ENCODE data around the gene ECI2. TPM values are rescaled to one million over a fixed set of nuclear protein-coding genes. Genes with fewer than 3 reads are reported as not detected.

The ECI2 gene
- total RNA-seq, 4 donors from 2014 or later = 17.7 to 137 (median 69.9) TPM

GRCh38 chr6:4128072-4128471, 7.3 kb downstream of the ECI2 start:
- no peak overlapping the region for H3K4me3 ChIP-seq
- in situ Hi-C loops (cut with MboI; ENCODE audit: low pct_ligation_motif_present in 1 of 4, low pct_unique_long_range_greater_than_20kb in 1 of 4, low sequenced_read_pairs in 3 of 4) = loop anchor here in 1 of 4 donors (25.0 kb wide), 1 partner anchor 391 kb away; no protein-coding TSS in a partner anchor
- no peaks in the 10 kb centered on the region for H3K9me3 ChIP-seq
- intact Hi-C loops (cut with DNase I; ENCODE audit: low total_unique reads) = loop anchor here (10.0 kb wide), 1 partner anchor 93 kb away; no protein-coding TSS in a partner anchor
- no peaks in the 10 kb centered on the region for H3K27me3 ChIP-seq
- no peak for DNase-seq
- TF ChIP-seq CTCF (IDR thresholded peaks at IDR 0.05) (no peak), POLR2AphosphoS5 (IDR thresholded peaks at IDR 0.05) (no peak), EP300 (IDR thresholded peaks at IDR 0.05; ENCODE audit: low read depth) (no peak), POLR2A (IDR thresholded peaks at IDR 0.05) (no peak)
- no peak overlapping the region for H3K27ac ChIP-seq
- peaks cover 0 to 11% (median 2%) of the 10 kb centered on the region in 4 donors for H3K4me1 ChIP-seq
- peaks cover 0 to 69% (median 28%) of the 10 kb centered on the region in 4 donors for H3K36me3 ChIP-seq
- 17 to 45% methylated on average over 1 of the region's 1 CpG for WGBS, 2 donors (ENCODE audit: low coverage in 1 of 2)

DNA sequence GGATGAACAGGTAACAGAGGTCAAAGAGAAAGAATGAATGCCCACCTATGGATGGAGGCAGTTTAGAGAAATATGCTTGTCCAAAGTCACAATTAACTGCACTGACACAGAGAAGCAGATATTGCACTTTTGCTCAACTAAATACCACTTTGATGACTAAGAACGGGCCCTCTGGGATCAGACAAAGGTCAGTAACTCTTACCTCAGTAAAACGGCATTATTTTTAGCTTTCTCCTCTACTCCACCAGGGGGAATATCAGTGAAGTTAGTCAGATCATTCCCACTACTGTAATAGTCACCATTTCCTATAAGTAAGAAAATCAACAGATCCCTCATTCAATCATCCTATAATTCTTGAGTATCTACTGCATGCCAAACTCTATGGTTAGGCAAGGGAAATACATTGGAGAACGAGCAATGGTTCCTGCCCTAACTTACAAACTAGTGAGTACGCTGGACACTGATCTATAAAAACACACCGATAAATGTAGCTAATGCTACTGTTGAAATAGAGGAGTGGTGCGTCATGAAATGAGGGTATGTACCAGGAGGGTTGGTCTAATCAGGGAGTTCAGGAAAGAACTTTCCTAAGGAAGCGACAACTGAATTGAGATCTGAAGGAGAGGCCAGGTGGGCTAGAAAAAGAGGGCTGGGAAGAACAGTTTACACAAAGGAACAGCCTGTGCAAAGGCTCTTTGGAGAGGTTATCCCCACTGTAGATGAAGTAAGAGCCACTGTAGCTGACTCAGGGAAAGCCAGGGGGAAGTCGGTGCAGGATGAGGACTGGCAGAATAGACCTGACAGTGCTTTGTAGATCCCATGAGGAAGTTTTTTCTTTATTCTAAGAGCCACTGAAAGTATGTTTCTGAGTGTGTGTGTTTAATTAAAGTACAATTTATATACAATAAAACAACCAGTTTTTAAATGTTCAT, 9.2 kb downstream of the ECI2 start:
- 80% methylated on average over 8 of the region's 8 CpGs for WGBS, 2 donors (ENCODE audit: low coverage in 1 of 2)
- in situ Hi-C loops (cut with MboI; ENCODE audit: low pct_ligation_motif_present in 1 of 4, low pct_unique_long_range_greater_than_20kb in 1 of 4, low sequenced_read_pairs in 3 of 4) = loop anchor here in 1 of 4 donors (25.0 kb wide), 1 partner anchor 389 kb away; no protein-coding TSS in a partner anchor
- intact Hi-C loops (cut with DNase I; ENCODE audit: low total_unique reads) = loop anchor here (10.0 kb wide), 1 partner anchor 91 kb away; no protein-coding TSS in a partner anchor
- H3K4me3 ChIP-seq = no peak overlapping the region
- TF ChIP-seq POLR2AphosphoS5 (IDR thresholded peaks at IDR 0.05) (no peak), POLR2A (IDR thresholded peaks at IDR 0.05) (no peak)
- H3K27ac ChIP-seq = no peak overlapping the region
- H3K9me3 ChIP-seq = no peaks in the 10 kb centered on the region
- peaks cover 0 to 7% (median 2%) of the 10 kb centered on the region in 4 donors for H3K4me1 ChIP-seq
- H3K36me3 ChIP-seq = peaks cover 0 to 73% (median 33%) of the 10 kb centered on the region in 4 donors
- H3K27me3 ChIP-seq = no peaks in the 10 kb centered on the region
- DNase-seq = no peak

- TF ChIP-seq EP300 (IDR thresholded peaks at IDR 0.05; ENCODE audit: low read depth) = no peak
- TF ChIP-seq POLR2AphosphoS5 (IDR thresholded peaks at IDR 0.05) = no peak
- TF ChIP-seq CTCF (IDR thresholded peaks at IDR 0.05) = no peak
- no peak for TF ChIP-seq POLR2A (IDR thresholded peaks at IDR 0.05)
- intact Hi-C loops (cut with DNase I; ENCODE audit: low total_unique reads) (loop anchor here (10.0 kb wide), 1 partner anchor 91 kb away; no protein-coding TSS in a partner anchor), in situ Hi-C loops (cut with MboI; ENCODE audit: low pct_ligation_motif_present in 1 of 4, low pct_unique_long_range_greater_than_20kb in 1 of 4, low sequenced_read_pairs in 3 of 4) (loop anchor here in 1 of 4 donors (25.0 kb wide), 1 partner anchor 388 kb away; no protein-coding TSS in a partner anchor)
- H3K27ac ChIP-seq = no peak overlapping the region
- H3K27me3 ChIP-seq = no peaks in the 10 kb centered on the region
- no peaks in the 10 kb centered on the region for H3K9me3 ChIP-seq
- 83 to 91% methylated on average over 1 to 5 of the region's 5 CpGs for WGBS, 2 donors (ENCODE audit: low coverage in 1 of 2)
- H3K4me3 ChIP-seq = no peak overlapping the region
- H3K4me1 ChIP-seq = peaks cover 0 to under 1% (median 0%) of the 10 kb centered on the region in 4 donors
- peaks cover 0 to 79% (median 35%) of the 10 kb centered on the region in 4 donors for H3K36me3 ChIP-seq
- no peak for DNase-seq
Observed at GRCh38 chr6:4125500-4125899, 9.9 kb downstream of the ECI2 start.

DNA sequence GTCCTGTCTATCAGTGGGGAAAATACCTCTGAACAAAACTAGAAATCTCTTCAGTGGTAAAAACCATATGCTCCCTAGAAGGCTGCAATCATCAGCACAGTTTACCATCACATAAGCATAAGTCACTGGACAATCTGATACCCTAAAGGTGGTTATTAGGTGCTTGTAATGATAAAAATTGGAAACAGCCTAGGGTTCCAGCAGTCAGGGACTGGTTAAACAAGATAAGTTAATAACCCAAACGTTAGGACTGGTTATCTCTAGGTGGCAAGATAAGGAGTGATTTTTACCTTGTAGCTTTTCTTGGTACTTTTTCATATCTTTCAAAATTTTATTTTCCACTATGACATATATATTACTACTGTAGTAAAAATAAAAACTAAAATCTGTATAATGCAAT, 11.0 kb downstream of the ECI2 start:
- Histone ChIP-seq H3K4me1 (no peaks in the 10 kb centered on the region), H3K36me3 (peaks cover 0 to 79% (median 35%) of the 10 kb centered on the region in 4 donors), H3K4me3 (no peak overlapping the region), H3K27me3 (no peaks in the 10 kb centered on the region), H3K9me3 (no peaks in the 10 kb centered on the region), H3K27ac (no peak overlapping the region)
- DNase-seq = no peak
- in situ Hi-C loops (cut with MboI; ENCODE audit: low pct_ligation_motif_present in 1 of 4, low pct_unique_long_range_greater_than_20kb in 1 of 4, low sequenced_read_pairs in 3 of 4) (no loop called here), intact Hi-C loops (cut with DNase I; ENCODE audit: low total_unique reads) (loop anchor here (10.0 kb wide), 1 partner anchor 90 kb away; no protein-coding TSS in a partner anchor)
- TF ChIP-seq POLR2AphosphoS5 (IDR thresholded peaks at IDR 0.05) = no peak
- TF ChIP-seq EP300 (IDR thresholded peaks at IDR 0.05; ENCODE audit: low read depth) = no peak
- no peak for TF ChIP-seq CTCF (IDR thresholded peaks at IDR 0.05)
- TF ChIP-seq POLR2A (IDR thresholded peaks at IDR 0.05) = no peak
- 36 to 40% methylated on average over 1 of the region's 1 CpG for WGBS, 2 donors (ENCODE audit: low coverage in 1 of 2)

All from transverse colon (tissue), 4 donors.